ENCODE data around the gene DSEL. TPM values are rescaled to one million over a fixed set of nuclear protein-coding genes. Genes with fewer than 3 reads are reported as not detected.

DSEL gene
- polyA plus RNA-seq, 3 donors, result 0.03 to 0.05 TPM; not detected in 1

- no peak overlapping the region for H2AFZ ChIP-seq (ENCODE audit: insufficient read depth, low read depth, low read length, poor library complexity, severe bottlenecking)
- no peak overlapping the region for H3K27ac Mint-ChIP-seq
- DNase-seq, result no peak
These were observed 59.8 kb downstream of the DSEL start for GRCh38 chr18:67456711-67457110.

More at GRCh38 chr18:67456711-67457110, 59.8 kb downstream of the DSEL start:
- TF ChIP-seq CTCF (IDR thresholded peaks at IDR 0.05), result no peak
- Histone ChIP-seq H3K9me3 (replicated peaks in 1 of 2; ENCODE audit: control insufficient read depth in 1 of 2, insufficient read depth in 1 of 2, low read length in 2 of 2) (no peaks in the 10 kb centered on the region), H3K4me2 (replicated peaks; ENCODE audit: extremely low read depth, low read length, poor library complexity, severe bottlenecking) (no peak overlapping the region), H3K27me3 (ENCODE audit: control insufficient read depth in 2 of 2, insufficient read depth in 2 of 2, low read length in 2 of 2) (no peaks in the 10 kb centered on the region), H3K36me3 (replicated peaks in 1 of 2; ENCODE audit: control insufficient read depth in 1 of 2, insufficient read depth in 2 of 2, low read length in 2 of 2) (no peaks in the 10 kb centered on the region), H3K79me2 (ENCODE audit: insufficient read depth, low read length) (no peaks in the 10 kb centered on the region), H3K4me3 (replicated peaks in 1 of 3; ENCODE audit: low read depth in 2 of 3, low read length in 3 of 3) (no peak overlapping the region), H3K4me1 (ENCODE audit: control insufficient read depth in 1 of 2, insufficient read depth in 2 of 2, low read length in 2 of 2) (no peaks in the 10 kb centered on the region), H3K9ac (ENCODE audit: insufficient read depth, low read length, poor library complexity, severe bottlenecking) (no peak overlapping the region), H4K20me1 (ENCODE audit: insufficient read depth, low read length) (no peaks in the 10 kb centered on the region), H3K27ac (ENCODE audit: low read depth in 1 of 2, low read length in 2 of 2) (no peak overlapping the region)
- H3K27me3 Mint-ChIP-seq (ENCODE audit: low read depth in 3 of 3), result no peaks in the 10 kb centered on the region
- peaks cover 0 to 2% (median 0%) of the 10 kb centered on the region in 7 donors for H3K9me3 Mint-ChIP-seq
- intact Hi-C loops (cut with micrococcal nuclease), result no loop called here
- H3K4me1 Mint-ChIP-seq, result no peaks in the 10 kb centered on the region
- no peak overlapping the region for H3K4me3 Mint-ChIP-seq
- no peaks in the 10 kb centered on the region for H3K36me3 Mint-ChIP-seq
- no CpG with 5 or more reads among the region's 3 CpGs for WGBS (ENCODE audit: insufficient coverage)
